ENCODE measurements around the gene DNAJC22.
"Not testable (repeated sequence)": the region's sequence is repeated elsewhere in the genome, so short reads cannot be mapped to it uniquely, and the experiment has no call there.

Gene DNAJC22

DNA sequence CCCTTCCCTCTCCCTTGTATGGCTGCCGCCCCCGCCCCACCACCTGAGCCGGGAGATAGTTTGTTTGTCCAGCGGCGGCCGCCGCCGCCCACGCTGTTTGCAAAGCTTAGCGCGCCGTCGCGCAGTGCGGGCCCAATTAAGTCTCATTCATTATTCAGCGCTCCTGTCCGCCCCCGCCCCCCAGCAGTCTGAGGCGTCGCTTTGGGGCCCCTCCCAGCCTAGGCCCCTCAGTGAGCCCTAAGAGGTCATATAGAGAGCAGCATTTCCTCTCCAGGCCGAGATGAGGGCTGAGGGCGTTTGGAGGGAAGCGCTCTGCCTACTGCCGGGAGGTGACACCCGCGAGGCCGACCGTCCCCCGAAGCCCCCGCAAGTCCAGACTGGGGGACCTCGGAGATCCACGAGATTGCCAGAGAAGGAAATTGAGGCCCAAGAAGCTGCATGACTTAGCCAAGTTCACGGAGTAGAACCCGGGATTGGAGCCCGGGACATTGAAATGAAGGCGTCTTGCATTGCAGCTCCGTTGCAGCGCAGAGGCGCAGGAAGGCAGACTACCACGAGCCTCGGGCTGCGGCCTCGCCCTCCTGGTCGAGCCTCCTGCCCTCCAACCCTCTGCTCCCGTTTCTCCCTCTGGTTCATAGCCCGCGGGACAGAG lies at the start of gene DNAJC22:
DNAJC22 (plus strand) TSS at position 230 of the 652 bp plus-strand sequence. CDS start 1,985 bp downstream, outside the sequence.
- no peak for DNase-seq (ENCODE audit: low read depth)

DNA sequence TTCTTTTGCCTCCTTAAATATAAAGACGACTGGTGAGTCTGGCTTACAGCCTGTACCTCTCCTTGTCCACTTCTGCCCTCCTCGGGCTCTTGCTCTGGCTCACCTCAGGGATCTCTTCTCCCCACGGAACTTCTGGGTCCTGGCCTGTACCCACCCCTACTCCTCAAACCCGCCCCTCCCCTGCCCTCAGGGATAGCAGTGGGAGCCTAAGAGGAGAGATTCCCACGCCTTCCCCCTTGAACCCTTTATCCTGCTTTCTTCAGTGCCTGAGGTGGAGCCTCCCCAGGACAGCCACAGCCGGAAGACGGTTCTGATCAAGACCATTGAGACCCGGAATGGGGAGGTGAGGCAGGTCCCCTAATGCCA lies 49.0 kb upstream of the DNAJC22 start:
- DNase-seq (ENCODE audit: low read depth): no peak

GRCh38 chr12:49298160-49298559 lies 48.5 kb upstream of the DNAJC22 start:
- DNase-seq (ENCODE audit: low read depth): no peak

GRCh38 chr12:49301760-49302159 lies 44.9 kb upstream of the DNAJC22 start:
- peak; percentile 52 for DNase-seq (ENCODE audit: low read depth)

DNA sequence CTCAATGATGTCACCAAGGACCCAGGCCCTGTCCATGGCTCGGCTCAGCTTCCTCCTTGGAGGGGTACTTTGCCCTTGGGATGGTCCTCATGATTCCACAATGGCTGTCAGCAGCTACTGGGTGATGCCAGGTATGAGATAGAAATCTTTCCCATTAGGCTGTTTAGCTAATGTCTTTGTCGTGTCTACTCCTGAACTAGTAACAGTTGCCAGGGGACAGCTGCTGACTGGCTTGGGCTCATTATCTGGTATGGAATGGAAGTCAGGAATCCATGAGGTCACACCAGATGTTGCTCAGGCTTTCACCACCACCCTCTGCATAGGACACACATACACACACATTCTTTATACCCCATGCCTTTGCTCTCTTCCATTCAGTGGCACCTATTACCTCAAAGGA lies 42.5 kb upstream of the DNAJC22 start:
- peak; percentile 36 for DNase-seq (ENCODE audit: low read depth)

- DNase-seq (ENCODE audit: low read depth): no peak
These were observed 40.8 kb upstream of the DNAJC22 start for GRCh38 chr12:49305762-49306510.

DNA sequence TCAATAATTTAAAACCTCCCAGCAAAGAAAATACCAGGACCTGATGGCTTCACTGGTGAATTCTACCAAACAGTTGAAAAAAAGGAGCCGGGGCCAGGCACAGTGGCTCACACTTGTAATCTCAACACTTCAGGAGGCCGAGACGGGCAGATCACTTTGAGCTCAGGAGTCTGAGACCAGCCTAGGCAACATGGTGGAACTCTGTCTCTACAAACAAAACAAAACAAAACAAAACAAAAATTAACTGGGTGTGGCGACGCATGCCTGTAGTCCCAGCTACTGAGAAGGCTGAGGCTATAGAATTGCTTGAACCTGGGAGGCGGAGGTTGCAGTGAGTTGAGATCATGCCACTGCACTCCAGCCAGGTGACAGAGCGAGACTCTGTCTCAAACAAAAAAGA lies 37.3 kb upstream of the DNAJC22 start:
- DNase-seq (ENCODE audit: low read depth): no peak

DNA sequence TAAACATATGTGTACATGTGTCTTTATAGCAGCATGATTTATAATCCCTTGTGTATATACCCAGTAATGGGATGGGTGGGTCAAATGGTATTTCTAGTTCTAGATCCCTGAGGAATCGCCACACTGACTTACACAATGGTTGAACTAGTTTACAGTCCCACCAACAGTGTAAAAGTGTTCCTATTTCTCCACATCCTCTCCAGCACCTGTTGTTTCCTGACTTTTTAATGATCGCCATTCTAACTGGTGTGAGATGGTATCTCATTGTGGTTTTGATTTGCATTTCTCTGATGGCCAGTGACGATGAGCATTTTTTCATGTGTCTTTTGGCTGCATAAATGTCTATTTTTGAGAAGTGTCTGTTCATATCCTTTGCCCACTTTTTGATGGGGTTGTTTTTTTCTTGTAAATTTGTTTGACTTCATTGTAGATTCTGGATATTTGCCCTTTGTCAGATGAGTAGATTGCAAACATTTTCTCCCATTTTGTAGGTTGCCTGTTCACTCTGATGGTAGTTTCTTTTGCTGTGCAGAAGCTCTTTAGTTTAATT lies 36.2 kb upstream of the DNAJC22 start:
- DNase-seq (ENCODE audit: low read depth): not testable (repeated sequence)

DNA sequence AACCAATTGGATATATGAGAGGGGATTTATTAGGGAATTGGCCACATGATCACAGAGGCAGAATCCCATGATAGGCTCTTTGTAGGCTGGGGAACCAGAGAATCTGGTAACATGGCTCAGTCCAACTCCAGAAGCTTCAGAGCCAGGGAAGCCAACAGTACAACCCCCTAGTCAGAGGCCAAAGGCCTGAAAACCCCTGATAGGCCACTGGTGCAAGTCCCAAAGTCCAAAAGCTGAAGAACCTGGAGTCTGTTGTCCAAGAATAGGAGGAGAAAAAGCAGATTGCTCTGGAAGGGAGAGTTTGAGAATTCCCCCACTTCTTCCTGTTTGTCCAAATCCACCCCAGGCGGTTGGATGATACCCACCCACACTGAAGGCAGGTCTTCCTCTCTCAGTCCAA lies 31.9 kb upstream of the DNAJC22 start:
- DNase-seq (ENCODE audit: low read depth): no peak

- not testable (repeated sequence) for DNase-seq (ENCODE audit: low read depth)
These were observed 29.6 kb upstream of the DNAJC22 start for GRCh38 chr12:49317118-49317517.

DNA sequence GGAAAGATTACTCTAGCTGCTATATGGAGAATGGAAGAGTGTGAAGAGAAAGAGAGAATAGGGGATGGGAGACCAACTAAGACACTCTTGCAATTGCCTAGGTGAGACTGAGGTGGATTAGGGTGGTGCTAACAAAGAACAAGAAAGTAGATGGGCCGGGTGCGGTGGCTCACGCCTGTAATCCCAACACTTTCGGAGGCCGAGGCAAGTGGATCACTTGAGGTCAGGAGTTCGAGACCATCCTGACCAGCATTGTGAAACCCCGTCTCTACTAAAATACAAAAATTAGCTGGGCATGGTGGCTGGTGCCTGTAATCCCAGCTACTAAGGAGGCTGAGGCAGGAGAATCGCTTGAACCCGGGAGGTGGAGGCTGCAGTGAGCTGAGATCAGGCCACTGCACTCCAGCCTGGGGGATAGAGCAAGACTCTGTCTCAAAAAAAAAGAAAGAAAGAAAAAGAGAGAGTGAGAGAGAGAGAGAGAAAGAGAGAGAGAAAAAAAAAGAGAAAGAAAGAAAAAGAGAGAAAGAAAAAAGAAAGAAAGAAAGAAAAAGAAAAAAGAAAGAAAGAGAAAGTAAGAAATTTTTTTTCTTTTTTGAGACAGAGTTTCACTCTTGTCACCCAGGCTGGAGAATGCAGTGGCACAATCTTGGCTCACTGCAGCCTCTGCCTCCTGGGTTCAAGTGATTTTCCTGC lies 26.1 kb upstream of the DNAJC22 start:
- not testable (repeated sequence) for DNase-seq (ENCODE audit: low read depth)

DNA sequence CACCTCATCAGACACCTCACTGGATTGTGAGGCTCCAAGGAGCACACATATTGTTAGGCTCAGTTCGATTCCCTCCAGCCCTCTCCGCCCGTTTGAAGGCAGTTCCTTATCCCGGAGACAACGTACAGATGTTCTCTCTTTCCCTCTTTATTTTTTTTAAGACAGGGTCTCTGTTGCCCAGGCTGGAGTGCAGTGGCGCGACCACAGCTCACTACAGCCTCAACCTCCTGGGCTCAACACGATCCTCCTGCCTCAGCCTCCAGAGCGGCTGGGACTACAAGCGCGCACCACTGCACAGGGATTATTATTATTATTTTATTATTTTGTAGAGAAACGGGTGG lies 24.4 kb upstream of the DNAJC22 start:
- no peak for DNase-seq (ENCODE audit: low read depth)

- peak; percentile 97 for DNase-seq (ENCODE audit: low read depth)
These were observed 23.8 kb upstream of the DNAJC22 start, which contains the start of gene TROAP for GRCh38 chr12:49322708-49323523. TROAP (plus strand) TSS chr12:49323255; CDS start chr12:49323609, 354 bp downstream.

DNA sequence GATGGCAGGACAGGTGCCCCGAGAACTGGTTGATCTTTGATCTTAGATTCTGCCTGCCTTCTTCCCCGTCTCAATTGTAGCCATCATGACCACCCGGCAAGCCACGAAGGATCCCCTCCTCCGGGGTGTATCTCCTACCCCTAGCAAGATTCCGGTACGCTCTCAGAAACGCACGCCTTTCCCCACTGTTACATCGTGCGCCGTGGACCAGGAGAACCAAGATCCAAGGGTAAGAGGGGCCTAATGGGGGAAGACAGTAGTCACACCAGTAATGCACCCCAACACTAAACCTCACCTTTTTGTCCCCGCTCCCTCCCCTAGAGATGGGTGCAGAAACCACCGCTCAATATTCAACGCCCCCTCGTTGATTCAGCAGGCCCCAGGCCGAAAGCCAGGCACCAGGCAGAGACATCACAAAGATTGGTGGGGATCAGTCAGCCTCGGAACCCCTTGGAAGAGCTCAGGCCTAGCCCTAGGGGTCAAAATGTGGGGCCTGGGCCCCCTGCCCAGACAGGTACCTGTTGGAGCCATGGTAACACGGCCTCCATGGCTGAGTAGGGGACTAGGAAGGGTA lies 23.1 kb upstream of the DNAJC22 start:
- DNase-seq (ENCODE audit: low read depth): no peak

- no peak for DNase-seq (ENCODE audit: low read depth)
These were observed 21.1 kb upstream of the DNAJC22 start for GRCh38 chr12:49325606-49326005.

DNA sequence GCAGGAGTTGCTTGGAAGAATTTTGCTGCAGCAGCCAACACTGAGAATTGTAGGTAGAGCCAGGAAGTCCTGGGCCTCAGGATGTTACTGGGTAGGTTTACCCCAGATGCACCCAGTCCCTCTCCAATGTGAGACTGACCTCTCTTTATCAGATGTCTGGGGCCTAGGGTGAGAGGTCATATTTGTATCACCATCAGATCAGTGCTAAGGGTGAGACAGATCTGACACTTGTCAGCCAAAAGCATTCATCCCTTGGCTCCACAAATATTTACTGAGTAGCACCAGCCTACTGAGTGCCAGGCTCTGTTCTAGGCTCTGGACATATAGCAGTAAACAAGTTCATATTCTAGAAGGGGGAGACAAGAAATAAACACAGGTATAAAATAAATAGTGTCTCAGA lies 19.3 kb upstream of the DNAJC22 start:
- DNase-seq (ENCODE audit: low read depth): no peak

DNA sequence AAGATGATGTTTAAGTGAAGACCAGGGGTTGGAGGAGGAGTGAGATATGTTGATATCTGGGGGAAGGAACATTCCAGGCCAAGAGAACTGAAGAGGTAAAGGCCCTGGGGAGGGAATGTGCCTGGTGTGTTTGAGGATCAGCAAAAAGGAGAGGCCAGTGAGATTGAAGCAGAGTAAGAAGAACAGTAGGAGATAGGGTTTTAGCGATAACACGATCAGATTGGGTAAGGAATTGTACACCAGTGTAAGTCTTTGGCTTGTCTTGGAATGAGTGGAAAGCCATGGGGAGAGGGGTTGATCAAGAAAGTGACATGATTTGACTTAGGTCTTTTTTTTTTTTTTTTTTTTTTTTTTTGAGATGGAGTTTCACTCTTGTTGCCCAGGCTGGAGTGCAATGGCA lies 18.8 kb upstream of the DNAJC22 start:
- no peak for DNase-seq (ENCODE audit: low read depth)

DNA sequence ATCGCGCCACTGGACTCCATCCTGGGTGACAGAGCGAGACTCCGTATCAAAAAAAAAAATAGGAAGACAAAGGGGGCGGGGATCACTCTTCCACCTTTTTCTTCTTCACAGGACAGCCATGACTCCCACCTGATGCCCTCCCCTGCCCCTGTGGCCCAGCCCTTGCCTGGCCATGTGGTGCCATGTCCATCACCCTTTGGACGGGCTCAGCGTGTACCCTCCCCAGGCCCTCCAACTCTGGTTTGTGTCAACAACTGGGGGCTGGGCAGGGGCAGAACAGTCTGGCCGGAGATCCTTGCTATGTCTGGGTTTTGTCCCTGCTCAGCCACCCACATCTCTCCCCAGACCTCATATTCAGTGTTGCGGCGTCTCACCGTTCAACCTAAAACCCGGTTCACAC lies 17.9 kb upstream of the DNAJC22 start:
- no peak for DNase-seq (ENCODE audit: low read depth)

DNA sequence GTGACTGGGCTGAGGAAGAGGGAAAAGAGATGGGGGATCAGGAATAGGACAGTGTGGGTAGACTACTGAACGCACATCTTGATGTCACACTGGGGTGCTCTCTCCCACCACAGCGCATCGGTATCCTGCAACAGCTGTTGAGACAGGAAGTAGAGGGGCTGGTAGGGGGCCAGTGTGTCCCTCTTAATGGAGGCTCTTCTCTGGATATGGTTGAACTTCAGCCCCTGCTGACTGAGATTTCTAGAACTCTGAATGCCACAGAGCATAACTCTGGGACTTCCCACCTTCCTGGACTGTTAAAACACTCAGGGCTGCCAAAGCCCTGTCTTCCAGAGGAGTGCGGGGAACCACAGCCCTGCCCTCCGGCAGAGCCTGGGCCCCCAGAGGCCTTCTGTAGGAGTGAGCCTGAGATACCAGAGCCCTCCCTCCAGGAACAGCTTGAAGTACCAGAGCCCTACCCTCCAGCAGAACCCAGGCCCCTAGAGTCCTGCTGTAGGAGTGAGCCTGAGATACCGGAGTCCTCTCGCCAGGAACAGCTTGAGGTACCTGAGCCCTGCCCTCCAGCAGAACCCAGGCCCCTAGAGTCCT lies 16.6 kb upstream of the DNAJC22 start:
- DNase-seq (ENCODE audit: low read depth): no peak

DNA sequence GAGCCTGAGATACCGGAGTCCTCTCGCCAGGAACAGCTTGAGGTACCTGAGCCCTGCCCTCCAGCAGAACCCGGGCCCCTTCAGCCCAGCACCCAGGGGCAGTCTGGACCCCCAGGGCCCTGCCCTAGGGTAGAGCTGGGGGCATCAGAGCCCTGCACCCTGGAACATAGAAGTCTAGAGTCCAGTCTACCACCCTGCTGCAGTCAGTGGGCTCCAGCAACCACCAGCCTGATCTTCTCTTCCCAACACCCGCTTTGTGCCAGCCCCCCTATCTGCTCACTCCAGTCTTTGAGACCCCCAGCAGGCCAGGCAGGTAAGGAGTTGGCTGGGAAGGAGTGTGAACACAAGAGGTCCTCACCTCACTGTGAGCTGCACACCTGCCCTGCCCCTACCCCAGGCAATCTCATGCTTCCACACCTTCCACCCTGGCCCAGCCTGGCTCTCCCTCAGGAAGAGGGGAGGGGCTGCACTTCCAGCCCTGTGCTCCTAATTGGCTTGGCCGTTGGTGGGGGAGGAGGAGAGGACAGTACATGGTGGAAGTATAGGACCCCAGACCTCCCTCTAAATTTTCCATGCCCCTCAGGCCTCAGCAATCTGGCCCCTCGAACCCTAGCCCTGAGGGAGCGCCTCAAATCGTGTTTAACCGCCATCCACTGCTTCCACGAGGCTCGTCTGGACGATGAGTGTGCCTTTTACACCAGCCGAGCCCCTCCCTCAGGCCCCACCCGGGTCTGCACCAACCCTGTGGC lies 15.9 kb upstream of the DNAJC22 start:
- DNase-seq (ENCODE audit: low read depth): no peak

All from amniotic epithelial cell (primary cell).